ENCODE results near the gene SPIRE1.

SPIRE1 gene

DNA sequence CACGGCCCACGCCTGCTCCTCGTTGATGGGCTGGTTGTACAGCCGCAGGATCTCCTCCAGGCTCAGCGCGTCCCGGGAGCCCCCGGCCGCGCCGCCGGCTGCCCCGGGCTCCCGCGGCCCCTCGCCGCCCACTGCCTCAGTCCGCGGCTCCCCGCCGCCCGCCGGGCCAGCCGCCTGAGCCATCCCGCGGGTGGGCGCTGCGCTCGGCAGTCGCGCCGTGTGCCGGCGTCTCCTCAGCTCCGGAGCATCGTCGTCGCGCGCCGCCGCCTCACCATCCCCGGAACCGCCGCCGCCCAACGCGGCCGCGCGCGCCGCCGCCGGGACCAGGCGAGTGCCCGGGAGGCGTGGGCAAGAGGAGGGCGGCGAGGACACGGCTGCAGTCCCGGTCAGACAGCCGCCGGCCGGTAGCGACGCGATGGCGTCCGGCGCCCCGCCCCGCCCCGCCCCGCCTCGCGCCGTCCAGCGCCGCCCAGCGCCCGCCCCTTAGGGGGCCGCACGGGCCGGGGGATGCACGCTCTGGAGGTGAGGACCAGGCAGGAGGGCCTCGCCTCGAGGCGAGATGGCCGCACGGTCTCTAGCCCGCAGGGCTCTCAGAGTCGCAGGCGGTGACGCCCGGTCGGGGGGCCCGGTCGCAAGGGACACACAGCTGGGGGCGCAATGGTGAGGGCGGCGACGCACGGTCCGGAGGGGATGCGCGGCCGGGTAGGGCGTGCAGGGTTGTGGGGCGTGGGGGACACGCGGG, at the start of gene SPIRE1:
SPIRE1 (minus strand) TSS at position 424 of the 742 bp plus-strand sequence; CDS start at position 183, 241 bp downstream.
- peak in 1 of 3 donors; percentile 11 for DNase-seq (ENCODE audit: low read depth in 3 of 3, low spot score in 1 of 3)

DNA sequence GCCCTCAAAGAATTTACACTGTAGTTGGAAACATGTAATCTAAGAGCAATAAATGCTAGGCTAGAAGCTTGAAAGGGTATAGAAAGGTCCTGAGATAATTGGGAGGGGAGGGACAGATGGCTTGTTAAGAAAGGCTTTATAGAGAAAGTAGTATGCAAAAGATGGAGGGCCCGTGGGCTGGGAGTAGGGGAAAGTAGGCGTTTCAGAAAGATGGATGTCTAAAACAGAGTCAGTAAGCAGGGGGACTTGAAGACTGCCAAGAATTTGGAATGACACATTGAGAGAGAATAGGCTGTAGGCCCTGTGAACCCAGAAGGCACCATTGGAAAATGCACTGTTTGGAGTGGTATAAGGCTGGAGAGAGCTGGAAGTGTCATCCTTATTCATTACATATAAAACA, 45.8 kb upstream of the SPIRE1 start:
- no peak for DNase-seq (ENCODE audit: low read depth in 3 of 3, low spot score in 1 of 3)

DNA sequence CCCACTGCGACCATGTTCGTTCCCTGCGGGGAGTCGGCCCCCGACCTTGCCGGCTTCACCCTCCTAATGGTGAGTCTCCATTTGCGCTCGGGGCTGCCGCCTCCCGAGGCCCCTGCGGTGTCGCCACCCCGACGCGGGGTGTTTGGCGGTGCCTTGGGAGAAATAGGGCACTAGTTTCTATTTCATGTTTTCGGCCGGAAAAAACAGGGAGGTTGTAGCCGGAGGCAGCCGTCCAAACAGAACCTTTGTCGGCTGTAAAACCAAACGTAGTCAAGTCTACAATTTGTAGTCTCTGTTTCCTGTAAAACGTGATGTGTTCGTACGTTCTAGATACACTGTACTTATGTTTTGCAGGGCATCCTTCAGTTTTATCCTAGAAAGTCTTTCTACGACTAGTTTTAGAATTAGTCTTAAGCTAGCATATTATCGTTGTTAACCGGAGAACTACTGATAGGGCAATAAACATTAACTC, 45.2 kb upstream of the SPIRE1 start:
- DNase-seq (ENCODE audit: low read depth in 3 of 3, low spot score in 1 of 3), result no peak

DNA sequence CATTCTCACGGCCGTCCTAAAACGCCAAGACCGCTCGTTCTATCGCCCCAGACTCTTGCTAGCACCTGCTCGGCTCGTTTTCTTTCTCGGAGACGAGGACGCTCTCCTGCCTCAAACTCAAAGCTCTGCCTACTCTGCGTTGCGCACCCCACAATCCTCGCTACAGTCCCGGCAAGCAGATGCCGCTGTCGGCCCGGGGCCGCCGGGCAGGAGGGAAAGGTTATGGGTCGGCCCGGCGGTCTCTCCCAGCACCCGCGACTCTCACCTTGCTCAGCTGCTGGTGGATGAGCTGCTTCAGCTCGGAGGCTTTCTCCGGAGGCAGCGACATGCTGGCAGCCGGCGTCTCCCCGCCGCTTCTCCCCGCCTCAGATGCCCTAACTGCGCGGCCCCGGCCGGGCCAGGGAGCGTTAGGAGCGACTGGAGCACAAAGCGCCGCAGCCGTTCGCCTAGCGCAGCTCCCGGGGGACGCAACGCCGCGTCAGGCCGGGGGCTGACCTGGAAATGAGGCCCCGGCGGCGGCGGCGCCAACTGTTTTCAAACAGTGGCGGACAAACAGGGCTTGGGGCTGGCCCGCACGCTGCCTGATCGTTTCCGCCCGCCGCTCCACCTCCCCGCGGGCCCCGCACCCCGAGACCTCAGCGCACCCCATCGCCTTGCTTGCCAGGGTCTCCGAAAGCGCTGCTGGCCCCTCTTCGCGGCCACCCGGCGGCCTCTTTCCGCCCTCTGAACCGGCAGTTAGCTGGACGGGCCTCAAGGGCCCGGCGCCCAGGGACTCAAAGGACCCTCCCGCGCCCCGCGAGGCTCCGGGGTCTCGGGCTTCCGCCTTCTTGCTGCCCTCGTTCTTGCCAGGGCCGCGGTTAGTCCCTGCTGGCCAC, 44.6 kb upstream of the SPIRE1 start, which contains the start of the genes CEP76 and PSMG2:
CEP76 (minus strand) TSS at position 503 of the 875 bp plus-strand sequence; CDS start at position 328, 175 bp downstream.
PSMG2 (plus strand) TSS at position 822 of the 875 bp plus-strand sequence. CDS start 66 bp downstream, outside the sequence.
- DNase-seq (ENCODE audit: low read depth in 3 of 3, low spot score in 1 of 3), result peak; percentile 49 to 74 (median 65)

DNA sequence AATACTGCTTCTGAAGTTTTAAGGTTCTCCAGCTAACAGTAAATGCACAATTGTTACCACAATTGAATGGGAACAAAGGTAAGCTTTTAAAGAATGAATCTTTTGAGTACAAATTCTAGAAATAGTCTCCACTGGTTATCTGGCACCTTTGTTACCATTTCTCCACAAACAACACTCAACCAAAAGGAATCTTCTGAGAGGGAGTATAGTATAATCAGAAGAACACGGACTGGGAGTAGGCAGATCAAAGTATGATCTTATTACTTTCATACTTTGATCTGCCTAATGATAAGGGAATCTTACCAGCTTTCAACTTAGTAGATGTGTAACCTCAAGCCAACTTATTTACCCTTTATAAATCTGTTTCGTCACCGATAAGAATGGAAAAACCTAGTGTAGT, 43.3 kb upstream of the SPIRE1 start:
- no peak for DNase-seq (ENCODE audit: low read depth in 3 of 3, low spot score in 1 of 3)

DNA sequence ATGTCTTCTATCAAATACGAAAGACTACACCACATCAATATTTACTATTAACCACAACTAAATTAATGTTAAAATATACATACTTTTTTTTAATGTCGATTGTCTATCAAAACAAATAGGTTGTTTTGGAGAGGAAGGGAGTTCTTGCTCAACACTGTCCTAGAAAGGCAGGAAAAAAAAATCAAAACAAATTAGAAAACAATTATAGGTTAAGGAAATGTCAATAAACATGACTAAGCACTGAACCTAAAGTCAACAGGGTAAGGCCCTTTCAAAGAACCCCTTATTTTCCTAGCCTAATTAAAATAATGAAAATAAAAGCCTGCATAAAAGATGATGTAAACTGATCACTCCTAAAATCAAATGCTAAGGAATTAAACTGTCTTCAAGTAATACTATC, 41.8 kb upstream of the SPIRE1 start:
- no peak for DNase-seq (ENCODE audit: low read depth in 3 of 3, low spot score in 1 of 3)

DNA sequence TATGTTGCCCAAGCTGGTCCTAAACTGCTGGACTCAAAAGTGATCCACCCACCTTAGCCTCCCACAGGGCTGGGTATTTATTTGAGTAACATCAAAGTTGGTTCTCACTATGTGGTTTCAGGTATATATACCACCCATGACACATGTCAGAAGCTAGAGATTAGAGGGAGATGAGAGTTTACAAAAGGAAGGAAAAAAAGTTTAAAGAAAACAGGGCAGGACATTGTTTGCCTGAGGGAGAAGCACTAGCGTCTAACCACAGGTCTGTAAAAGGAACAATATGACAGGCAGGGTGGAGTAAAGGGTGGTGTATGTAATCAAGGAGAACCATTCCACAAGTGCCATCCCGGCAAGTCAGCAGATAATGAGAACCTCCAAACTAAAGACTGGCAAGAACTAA, 36.1 kb upstream of the SPIRE1 start:
- DNase-seq (ENCODE audit: low read depth in 3 of 3, low spot score in 1 of 3), result no peak

DNA sequence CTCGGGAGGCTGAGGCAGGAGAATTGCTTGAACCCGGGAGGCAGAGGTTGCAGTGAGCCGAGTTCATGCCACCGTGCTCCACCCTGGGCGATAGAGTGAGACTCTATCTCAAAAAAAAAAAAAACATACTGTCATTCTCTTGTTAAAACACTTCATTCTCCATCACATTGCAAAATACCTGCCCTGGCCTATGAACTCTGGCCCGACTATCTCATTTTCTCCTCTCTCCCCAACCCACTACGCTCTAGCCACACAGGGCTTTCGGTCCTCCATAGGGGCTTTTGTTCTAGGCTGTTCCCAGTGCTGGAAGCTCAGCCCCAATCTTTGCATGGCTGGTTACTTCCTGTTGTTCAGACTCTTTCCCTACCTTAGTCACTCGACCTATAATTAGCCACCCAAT, 34.3 kb upstream of the SPIRE1 start:
- DNase-seq (ENCODE audit: low read depth in 3 of 3, low spot score in 1 of 3), result no peak

DNA sequence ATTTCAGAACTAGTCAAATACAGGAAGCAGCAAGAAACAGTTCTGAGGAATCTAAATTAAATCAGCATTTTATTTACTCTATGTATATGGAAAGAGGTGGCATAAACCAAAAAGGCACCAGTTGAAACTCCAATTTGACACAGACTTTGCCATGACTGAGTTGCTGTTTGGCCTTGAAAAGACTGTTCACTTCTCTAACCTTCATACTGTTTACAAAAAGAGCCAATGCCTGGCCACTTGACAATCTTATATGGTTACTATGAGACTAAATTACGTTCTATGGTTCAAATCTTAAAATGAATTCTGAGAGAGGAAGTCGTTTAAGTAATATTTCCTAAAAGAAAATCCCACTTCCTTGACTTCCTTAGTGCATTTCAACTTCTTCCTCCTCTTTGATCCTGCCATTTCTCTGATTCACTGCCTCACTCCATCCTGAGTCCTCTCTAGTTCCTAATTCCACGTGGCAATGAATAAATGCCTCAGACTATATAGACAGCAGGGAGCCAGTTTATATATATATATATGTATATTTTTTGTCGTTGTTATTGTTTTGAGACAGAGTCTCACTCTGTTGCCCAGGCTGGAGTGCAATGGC, 31.4 kb upstream of the SPIRE1 start:
- no peak for DNase-seq (ENCODE audit: low read depth in 3 of 3, low spot score in 1 of 3)

DNA sequence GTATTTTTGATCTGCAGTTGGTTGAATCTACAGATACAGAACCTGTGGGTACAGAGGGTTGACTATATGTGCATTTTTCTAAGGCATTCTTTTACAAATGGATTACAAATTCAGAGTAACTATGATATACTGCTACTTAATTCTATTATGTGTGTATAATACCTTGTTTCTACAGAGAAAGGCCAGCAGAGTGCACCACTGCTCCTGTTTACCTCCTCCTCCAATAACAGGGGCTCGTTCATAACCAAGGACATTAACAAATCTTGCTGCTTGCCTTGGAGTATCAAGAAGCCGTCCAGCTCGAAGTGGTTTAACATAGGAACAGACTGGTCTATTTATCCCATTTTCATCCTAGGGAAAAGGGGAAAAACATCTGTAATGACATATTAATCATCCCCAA, 28.2 kb upstream of the SPIRE1 start:
- DNase-seq (ENCODE audit: low read depth in 3 of 3, low spot score in 1 of 3), result no peak

DNA sequence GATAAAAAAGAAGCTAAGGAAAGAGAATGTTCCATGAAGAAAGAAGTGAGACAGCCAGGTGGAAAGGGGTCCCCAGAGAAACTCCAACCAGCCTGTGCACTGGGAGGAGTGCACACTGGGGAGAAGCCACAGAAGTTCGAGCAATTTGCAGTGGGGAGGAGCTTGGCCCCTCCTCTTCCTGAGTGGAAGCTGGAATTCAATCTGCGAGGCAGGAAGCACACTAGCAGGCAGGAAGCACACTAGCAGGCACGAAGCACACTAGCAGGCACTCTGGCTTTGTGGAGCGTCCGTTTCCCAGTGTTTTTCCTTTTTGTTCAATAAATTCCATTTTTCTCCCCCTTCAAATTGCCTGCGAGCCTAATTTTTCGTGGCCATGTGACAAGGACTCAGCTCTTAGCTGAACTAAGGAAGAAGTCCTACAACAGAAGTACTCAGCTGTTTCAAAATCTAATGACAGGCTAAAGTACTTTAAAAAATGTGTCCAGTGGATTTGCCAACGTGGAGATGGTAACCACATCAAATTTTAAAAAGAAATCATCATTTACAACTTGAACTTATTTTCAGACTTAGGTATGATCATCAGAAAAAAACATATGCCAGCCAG, 21.4 kb upstream of the SPIRE1 start:
- no peak for DNase-seq (ENCODE audit: low read depth in 3 of 3, low spot score in 1 of 3)

DNA sequence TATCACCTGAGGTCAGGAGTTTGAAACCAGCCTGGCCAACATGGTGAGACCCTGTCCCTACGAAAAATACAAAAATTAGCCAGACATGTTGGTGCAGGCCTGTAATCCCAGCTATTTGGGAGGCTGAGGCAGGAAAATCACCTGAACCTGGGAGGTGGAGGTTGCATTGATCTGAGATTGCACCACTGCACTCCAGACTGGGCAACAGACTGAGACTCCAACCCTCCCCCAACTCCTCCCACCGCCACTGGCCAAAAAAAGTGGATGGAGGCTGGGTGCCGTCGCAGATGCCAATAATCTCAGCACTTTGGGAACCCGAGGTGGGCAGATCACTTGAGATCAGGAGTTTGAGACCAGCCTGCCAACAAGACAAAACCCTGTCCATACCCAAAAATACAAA, 10.1 kb upstream of the SPIRE1 start:
- no peak for DNase-seq (ENCODE audit: low read depth in 3 of 3, low spot score in 1 of 3)

DNA sequence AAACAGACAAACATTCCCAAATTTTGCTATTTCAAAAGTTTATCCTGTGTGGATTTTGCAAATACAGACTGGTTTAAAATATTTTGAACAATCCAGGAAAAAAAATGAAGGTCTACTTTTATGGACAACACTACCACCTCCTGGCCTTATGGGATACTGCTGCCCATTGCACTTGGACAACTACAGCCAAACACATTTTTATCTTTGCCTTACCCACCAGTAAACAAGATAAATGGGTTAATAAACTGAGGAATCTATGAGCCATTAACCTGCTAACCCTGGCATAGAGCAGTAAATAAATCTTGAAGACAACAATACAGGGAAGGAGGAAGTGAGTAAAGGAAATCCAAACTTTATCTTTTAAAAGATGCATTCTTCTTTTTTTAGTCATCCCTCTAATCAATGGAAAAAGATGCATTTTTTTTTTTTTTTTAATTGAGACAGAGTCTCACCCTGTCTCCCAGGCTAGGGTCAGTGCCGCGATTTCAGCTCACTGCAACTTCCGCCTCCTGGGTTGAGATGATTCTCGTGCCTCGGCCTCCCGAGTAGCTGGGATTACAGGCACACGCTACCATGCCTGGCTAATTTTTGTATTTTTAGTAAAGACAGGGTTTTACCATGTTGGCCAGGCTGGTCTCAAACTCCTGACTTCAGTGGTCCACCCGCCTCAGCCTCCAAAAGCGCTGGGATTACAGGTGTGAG, 2.1 kb upstream of the SPIRE1 start:
- no peak for DNase-seq (ENCODE audit: low read depth in 3 of 3, low spot score in 1 of 3)

DNA sequence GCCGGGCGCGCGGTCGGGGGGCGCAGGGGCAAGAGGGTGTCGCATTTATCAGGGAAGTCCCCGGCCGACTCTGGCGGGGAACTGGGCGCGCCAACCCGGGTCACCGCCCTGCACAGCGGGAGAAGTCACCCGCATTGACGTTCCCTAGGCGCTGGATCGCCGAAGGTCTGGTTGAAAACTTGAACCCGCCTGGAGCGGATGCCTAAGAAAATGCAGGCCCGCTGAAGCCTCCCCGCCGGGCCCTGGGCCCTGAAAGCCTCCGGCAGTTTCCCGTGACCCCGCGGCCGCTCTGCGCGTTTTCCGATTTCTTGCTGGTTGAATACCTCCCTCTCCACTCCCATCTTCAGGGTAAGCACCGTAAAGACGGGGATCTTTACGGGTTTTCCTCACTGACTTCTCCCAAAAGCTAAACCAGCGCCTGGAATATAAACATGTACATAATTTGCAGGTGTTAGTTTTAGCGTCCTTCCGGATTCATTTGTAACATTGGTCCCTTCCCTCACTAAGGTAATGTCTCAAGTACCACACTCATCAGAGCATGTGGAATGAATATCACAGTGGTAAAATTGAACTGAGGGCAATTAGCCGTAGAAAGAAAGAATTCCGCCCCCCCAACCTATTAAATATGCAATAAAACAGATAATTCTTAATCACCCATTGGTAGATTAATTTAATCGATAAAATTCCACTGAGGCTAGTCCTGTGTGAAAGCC, 675 bp upstream of the SPIRE1 start:
- DNase-seq (ENCODE audit: low read depth in 3 of 3, low spot score in 1 of 3), result no peak

DNA sequence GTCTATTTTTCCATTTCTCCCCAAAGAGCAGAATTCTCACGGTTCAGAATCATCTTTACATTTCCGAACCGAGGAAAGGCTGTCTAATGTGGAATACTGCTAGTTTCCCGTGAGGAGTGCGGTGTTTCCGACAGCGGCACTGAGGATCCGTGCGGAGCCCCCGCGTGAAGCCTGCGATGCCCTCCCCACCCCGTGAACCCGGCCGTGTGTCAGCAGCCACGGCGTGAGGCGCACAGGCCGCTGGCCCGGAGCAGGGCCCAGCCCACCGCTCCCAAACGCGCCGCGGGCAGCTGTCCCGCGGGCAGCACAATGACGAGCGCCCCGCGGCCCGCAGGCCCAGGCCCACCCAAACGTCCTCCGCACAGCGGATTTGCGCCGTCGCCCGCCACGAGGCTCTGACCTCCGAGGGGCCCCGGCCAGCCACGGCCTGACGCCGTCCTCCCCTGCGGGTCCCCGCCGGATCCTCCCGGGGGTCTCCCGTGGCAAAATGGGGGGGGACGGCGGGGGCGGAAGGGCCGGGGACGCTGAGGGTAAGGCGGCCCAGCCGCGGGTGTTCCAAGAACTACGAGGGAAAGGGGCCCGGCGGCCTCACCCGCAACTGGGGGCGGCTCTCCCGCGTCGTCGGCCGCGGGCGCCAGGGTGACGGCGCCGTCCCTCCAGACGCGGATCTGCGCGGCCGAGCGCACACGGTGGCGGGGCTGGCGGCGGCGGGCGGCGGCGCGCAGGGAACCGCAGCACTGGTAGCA, 796 bp downstream of the SPIRE1 start:
- no peak for DNase-seq (ENCODE audit: low read depth in 3 of 3, low spot score in 1 of 3)

DNA sequence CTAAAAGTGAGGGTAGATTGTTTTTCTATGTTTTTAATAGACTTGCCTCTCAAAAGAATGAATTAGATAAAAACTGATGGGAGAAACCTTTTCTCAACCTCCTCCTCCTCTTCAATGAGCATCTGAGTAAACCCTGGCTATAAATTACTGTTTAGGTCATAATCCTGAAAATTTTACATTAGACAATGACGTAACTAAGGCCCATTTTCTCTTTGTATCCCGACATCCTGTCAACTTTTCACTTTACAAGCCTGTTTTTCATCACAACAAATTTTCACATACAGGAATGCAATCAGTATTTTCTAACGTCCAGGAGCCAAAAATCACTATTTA, 1.3 kb downstream of the SPIRE1 start:
- no peak for DNase-seq (ENCODE audit: low read depth in 3 of 3, low spot score in 1 of 3)

DNA sequence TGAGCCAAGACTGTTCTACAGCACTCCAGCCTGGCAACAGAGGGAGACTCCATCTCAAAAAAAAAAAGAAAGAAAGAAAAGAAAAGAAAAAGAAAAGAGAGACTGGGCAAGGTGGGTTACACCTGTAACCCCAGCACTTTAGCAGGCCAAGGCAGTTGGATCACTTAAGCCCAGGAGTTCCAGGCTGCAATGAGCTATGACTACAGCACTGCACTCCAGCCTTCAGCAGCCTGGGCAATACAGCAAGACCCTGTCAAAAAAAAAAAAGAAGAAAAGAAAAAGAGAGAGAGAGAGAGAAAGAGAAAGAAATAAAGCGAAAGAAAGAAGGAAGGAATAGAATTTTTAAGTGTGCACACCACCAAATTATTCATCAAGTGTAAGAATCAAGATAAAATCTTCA, 2.9 kb downstream of the SPIRE1 start:
- DNase-seq (ENCODE audit: low read depth in 3 of 3, low spot score in 1 of 3), result no peak

DNA sequence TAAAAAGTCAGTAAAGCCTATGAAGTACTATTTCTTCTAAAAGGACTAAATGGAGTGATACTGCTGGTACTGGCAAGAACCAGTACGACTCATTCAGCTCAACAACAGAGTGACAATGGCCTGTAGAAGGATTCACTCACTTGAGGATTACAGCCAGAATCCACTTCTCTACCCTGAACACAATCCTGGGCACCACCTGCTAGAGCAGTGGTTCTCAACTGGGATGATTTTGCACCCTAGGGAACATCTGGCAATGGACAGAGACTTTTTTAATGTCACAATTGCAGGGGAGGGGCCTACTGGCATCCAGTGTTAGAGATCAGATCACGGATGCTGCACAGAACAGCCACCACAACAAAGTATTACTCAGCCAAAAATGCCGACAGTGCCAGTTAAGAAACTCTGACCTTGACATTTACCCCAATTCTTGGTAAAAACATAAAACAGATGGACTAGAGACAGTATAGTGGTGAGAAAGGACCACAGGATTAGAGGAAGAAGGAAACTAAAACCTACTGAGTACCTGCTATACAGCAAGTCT, 5.0 kb downstream of the SPIRE1 start:
- DNase-seq (ENCODE audit: low read depth in 3 of 3, low spot score in 1 of 3), result no peak

DNA sequence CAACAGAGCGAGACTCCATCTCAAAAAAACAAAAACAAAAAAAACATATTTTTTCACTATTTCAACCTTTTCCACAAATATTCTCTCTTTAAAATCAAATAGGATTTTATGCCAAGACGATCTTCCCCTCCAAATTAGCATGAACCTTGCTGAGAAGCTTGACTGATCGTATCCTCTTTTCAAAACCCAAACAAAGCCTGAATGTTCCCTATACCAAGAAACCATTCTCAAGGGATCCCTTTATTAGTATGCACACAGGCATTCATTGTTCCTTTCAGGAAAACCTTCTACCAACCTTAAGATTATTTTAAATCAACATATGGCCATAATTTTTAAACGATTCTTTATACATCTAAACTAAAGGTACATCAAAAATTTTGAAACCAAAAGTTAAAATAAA, 6.3 kb downstream of the SPIRE1 start:
- DNase-seq (ENCODE audit: low read depth in 3 of 3, low spot score in 1 of 3), result no peak
